CD4-positive, alpha-beta T cell treated with Interleukin-6 at 100 ng/mL for 8 hours (primary cell): Measurements from ENCODE around the gene C1orf74.
A peak's percentile ranks its signal among the peaks of the same experiment; 100 is the strongest.

Source experiments
- DNase-seq: peaks from one replicate; pipeline ENCODE4 v3.0.0-alpha.2; 2020; ENCODE audit warnings: mixed read lengths, low spot score

C1orf74 gene

DNA sequence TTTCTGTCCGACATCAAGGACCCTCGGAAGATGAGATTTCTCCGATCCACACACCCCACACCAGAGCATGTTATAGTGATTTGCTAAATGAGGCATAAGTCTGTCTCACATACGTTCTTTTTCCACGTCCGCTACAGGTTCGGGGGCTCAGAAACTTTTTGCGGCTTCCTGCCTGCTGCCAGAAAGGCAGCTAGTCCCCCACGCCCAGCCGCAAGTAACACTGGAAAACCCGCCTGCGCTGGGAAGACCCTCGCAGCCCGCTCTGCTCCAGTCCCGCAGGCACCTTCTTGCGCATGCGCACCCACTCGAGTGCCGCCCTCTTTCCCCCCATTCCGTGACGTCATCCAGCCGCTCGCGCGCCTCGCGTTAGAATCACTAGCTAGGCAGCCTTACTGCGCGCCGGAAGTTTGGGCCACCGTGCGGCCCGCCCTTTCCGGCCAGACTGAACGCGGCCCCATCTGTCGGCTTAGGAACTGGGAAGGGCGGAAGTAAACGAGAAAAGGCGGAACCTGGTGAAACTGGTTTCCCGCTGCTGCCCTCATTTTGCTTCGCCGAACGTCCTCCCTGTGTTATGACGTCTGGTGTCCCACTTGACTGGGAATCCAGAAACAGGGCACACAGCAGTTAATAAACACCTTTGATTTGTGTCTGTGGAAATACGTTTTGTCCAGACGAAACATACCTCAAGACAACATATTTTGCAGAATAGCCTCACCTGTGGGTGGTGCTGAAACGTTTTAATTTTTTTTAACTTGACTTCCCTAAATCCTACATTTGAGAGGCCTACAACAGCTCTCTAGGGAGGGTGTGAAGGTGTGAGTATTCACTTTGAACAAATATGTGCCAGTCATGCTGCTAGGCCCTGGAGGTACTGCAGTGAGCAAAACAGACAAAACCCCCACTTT lies at the start of gene C1orf74:
C1orf74 (minus strand) TSS at position 295 of the 905 bp plus-strand sequence. CDS start 925 bp downstream, outside the sequence.
- DNase-seq, result peak; percentile 98

DNA sequence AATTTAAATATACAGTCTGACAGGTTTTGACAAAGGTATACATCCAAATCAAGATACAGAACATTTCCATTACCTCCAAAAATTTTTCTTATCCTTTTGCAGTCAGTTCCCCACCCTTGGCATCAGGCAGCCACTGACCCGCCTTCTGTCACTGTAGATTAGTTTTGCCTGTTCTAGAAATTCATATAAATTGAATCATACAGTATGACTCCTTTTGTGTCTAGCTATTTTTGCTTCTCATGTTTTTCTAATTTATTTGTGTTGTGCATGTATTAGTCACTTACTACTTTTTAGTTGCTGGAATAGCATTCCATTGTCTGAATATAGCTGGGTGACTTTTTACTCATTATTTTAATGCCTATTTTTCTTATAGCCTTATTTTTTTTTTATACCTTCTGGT lies 47.3 kb upstream of the C1orf74 start:
- DNase-seq, result no peak

DNA sequence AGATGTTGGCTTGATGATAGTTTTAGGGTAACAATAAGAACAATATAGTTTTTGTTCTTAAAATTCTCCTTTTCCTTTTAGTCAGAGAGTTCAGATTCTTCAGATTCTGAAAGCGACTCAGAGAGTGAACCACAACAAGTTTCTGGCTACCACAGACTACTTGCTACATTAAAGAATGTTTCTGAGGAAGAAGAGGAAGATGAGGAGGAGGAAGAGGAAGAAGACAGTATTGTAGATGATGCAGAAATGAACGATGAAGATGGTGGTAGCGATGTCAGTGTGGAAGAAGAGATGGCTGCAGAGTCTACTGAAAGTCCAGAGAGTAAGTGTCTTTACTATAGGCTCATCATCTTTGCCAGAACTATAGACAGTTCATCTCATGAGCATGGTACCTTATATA lies 46.4 kb upstream of the C1orf74 start:
- DNase-seq, result no peak

DNA sequence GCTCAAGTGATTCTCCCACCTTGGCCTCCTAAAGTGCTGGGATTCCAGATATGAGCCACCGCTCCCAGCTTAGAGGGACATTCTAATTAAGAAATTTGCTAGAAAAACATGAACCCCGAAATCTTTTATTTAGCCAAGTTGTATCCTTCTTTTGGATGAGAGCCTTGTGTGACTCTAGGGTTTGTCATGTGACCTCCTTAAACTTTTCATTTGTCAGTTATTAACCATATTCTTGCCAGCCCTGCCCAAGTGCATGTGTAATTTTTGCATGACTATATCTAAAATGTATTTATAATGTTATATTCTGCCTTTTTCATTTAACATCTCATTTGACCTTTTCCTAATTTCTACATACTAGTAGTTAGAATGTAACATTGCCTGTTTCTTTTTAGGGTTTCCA lies 45.4 kb upstream of the C1orf74 start:
- DNase-seq, result no peak

DNA sequence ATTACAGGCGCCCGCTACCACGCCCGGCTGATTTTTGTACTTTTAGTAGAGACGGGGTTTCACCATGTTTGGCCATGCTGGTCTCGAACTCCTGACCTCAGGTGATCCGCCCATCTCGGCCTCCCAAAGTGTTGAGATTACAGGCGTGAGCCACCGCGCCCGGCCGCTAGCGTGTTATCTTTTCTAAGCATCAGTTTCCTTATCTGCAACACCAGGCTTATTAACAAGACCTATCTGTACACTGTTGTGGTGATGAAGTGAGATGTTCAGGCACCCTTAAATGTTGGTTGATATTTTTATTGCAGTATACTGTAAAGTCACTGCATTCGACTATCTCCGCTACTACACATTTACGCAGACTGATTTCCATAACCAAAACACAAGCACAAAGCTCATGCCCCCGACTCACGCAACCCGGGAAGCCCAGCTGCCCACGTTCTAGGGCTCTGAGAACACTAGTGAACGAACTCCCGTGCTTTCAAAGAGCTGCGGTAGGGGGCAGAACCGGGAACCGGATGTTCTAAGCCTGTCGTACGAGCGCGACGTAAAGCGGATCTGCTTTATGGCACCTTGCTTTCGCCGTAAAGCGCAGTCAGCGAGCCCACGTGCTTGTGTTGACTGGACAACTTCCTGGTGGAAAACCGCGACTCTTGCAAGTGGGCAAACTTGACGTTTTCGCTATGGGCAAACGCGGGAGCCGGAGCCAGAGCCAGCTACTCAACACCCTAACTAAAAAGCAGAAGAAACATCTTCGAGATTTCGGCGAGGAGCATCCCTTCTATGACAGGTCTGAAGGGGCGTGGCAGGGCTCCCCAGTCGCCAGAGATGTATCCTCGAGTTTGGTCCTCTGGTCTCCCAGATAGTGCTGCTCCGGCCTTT lies 43.3 kb upstream of the C1orf74 start, which contains the start of gene UTP25:
UTP25 (plus strand) TSS at position 589 of the 879 bp plus-strand sequence; CDS start at position 681, 92 bp downstream.
- peak; percentile 91 for DNase-seq

DNA sequence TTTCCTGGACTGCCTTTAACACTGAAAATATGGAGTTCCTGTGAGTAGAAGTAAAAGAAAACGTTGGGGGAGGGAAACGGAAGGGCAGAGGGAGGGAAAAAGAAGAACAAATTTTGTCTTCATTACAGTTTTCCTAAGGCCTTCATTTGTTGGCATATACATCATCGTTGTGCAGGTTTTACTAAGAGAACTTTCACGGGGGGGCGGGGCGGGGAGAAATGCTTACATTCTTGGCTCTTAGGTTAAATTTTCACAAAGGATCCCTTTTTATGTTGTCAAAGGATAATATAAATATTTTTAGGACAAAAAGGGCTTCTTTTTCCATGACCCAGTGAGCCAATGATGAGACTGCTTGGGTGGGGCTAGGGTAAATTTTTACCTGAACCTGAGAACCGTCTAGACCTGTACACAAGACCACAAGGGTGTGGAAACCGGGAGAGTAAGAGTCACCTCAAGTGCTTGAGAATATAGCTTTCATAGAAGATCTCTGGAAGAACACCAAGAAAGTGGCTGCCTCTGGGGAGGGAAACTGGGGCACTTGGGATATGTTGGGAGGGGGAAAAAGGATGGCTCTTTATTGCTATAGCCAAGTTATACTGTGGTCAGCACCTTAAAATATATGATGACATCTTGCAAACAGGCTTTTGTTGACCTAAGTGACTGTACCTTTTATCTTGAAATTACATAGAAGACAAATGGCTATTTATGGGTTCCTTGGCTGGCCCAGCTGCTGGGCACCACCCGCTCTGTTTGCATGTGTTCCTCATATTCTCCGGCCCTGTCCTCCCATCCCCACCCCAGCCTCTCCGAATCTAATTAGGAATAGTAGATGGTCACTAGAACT lies 41.5 kb upstream of the C1orf74 start:
- DNase-seq, result no peak

DNA sequence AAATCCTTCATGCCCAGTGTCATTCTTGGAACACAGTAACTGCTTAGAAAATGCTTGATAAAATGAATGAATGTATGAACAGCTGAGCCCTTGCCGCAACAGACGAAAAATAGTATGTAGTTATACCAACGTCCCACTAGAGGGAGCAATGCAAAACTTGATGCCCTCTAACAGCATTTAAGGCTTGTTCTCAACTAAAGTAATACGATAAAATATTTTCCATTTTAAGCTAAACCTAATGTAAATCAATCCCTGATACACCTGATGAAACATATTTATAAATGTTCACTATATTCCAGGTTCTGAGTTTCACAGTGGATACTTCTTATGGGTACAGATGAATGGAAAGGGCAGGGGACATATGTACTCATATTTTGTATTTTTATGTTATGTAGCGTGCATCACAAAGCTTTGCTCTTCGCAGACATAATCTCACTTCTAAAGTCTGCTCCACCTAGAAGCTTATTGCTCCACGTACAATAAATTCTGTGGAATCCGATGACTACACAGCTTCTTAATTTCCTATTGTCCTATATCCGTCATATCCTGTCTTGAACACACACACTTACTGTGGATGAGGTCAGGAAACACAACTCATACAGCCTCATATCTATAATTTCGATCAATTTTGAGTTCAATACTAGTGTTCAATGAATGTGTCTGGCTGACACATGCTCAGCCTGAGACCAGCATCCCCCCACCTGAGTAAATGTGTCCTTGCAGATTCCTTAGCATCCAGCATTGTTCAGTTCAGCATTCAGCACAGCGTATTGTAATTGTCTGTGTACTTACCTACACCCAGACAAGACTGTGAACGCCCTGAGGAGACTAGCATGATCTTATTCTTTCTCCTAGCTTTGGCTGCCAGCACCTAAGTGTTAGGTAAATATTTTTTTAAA lies 39.0 kb upstream of the C1orf74 start:
- peak; percentile 51 for DNase-seq

DNA sequence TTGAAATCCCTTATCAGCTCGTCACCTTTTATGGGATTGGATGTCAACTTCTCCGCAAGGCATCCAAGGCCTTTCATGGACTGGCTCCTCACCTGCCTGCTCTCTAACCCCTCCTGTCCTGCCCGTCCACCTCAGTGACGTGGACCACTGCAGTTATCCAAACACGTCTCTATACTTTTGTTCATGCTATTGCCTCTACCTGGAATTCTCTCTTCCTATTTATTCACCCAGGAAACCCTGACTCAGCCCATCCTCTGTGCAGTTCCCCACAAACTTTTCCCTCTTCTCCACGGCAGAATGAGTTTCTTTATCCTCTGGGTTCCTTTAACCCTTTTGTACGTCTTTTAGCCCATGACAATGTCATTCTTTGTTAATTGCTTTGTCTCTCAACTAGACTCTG lies 38.3 kb upstream of the C1orf74 start:
- DNase-seq, result no peak

DNA sequence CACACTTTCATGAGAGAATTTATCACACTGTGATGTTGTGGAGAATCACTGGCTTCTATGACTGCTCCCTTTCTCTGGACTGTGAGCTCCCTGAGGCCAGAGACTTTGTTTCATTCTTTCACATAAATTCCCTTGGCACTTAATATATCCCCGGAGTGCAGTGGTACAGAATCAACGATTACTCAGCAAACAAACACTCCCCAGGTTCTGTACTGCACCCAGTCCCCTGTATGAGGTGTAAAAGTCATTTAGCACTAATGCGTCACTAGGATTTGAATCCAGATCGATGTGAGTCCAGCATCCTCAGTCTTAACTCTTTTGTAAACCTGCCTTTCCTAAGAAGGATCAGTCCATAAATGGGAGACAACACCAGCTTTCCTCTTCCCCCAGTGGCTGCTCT lies 36.6 kb upstream of the C1orf74 start:
- DNase-seq, result no peak

DNA sequence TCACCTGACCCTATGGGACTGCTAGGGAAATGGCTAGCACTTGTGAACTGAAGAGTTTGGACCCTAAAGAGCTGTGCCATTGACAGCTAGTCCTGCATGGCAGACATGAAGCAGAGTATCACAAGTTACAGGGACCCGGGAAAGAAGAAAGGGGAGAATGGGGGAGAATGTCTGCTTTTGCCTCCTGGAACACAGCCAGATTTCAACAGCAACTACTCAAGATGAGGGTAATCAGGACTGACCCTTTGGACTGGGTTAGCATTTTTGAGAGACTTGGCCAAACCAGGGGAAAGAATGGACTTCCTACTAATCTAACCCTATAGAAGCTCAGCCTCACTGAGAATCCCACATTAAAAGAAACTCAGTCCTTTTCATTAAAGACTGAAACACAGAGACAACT lies 34.7 kb upstream of the C1orf74 start:
- DNase-seq, result no peak

DNA sequence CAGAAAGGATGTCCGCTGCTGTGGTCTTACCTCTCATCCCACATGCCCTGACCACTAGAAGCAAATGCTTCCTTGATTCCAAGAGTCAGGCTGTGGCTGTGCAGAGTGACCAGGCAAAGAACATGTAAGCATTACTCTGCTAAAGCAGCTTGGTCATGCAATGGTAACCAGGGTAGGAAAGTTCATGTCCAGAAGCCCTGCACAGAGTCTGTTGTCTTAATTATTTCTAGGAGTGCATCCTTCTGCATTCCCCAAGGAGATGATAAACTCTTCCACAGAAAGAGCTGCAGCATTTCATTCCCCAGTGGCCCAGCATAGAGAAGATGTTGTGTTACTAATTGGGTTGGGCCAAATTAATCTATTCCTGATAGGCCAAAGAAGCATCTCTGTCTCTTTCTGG lies 33.3 kb upstream of the C1orf74 start:
- no peak for DNase-seq

DNA sequence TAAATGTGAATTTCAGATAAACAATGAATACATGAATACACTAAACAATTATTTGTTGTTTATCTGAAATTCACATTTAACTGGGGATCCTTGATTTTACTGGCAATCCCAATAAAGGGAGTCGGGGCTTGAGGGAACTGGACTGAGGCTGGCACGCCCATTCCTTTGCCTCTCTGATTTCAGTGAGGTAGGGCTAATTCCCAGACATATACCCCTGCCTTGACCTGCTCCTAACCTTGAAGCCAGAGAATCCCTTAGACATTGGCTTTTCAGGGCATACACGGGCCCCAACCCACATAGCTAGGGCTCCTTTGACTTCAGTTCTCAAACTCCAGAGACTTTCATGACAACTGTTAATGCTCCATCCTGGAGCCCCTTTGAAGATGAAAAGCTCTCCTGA lies 32.6 kb upstream of the C1orf74 start:
- DNase-seq, result no peak

DNA sequence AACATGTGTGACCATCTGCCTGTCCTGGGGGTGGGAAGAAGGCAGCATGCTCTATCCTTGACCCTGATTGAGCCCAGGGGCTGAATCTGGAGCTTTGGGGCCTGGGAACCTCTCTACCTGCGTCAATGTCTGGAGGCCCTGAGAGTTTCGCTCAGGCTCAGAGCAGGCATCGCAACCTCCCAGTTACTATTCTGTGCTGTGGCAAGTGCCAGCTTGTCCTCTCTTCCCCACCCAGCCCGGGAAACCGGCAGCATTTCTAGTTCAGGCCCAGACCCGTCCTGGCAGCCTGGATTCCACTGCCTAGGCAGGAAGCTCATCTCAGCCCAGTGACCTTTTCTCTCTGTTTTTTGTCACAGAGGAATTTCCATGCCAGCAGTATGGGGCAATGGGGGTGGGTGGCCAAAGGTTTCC lies 31.6 kb upstream of the C1orf74 start:
- no peak for DNase-seq

DNA sequence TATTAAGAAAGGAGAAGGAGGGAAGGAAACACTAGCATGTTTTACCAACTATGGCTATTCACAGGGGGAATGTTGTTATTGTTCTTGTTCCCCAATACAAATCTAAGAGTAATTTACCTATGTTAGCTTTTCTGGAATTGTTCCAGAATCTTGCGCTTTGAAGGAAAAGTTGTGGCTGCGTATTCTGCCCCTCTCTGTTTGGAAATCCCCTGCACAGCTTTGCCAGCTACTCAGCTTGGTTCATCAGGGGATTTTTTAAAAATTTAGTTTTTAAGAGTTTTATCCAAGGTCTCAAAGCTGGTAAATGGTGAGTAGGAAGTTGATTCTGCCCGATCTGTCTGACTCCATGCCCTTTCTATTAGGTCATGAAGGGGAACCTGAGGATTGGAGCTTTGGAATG lies 31.1 kb upstream of the C1orf74 start:
- DNase-seq, result no peak

DNA sequence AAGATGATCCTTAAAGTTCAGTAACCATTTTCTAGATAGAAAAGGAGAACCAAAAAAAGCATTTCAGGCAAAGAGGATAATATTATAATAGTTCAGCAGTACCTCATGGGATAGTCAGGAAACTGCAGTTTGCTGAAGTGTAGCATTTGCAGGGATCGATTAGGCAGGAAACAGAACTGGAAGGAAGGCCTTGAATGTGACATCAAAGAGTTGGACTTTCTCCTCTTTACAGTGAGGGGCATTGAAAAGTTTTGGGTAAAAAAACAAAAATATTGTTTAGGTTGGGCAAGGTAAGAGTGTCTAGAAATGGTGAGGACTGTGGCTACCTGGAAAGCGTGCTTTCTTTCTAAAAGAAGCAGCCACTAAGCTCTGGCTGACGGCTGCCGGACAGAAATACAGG lies 29.5 kb upstream of the C1orf74 start:
- DNase-seq, result no peak

DNA sequence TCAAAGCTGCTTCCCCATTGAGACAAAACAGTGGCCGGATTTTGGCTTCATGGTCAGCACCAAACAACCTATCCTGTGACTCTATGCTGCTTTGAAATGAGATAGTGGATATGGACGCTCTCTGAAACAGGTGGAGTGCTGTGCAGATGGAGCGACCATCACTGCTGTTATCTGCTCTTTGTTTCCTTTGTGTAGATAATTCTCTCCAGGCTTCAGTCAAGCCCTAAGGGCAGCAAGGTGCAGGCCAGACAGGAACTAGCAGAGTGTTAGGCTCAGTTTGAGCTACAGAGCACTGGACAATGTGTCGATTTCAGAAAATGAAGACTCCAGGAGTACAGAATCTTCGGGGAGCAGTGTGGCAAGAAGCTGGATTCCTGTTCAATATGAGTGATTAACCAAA lies 26.4 kb upstream of the C1orf74 start:
- DNase-seq, result no peak

DNA sequence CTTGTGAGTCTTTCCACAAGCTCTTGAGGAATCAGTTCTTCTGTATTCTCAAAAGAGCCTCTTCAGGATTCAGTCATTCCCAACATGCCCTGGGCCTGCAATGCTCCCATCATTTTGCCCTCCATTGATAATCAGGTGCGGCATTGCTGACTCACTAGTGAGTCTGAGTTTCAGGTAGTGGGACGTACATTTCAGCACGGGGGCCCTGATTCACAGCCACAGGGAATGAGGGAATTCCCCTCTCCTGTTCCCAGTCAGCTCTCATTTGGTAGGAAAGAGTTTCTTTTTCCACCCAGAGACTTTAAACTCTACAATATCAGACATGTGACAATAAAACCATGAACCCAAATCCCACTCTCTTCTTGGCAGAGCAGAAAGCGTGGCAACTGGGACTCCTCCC lies 25.3 kb upstream of the C1orf74 start:
- no peak for DNase-seq

DNA sequence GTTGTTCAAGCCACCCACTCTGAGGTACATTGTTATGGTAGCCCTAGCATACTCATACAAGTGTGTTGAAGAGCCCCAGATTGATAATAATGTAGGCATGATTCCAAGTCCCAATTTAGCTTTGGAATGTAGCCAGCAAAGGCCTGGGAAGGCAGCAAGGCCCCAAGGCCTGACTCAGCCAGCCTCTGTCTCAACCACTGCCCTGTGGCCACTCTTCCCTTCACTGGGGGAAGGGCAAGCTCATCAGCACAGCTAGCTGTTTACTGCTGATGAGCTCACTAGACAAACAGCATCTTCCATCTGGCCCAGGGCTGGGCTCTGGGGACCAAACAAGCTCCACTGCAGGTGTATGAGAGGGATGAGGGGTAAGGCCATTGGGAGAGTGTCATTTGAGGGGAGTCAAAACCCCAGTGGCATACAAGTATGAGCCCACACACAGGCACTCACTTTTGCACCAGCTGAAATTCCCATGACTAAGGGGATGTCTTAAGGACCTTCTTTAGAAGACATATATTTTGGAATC lies 23.8 kb upstream of the C1orf74 start:
- no peak for DNase-seq

DNA sequence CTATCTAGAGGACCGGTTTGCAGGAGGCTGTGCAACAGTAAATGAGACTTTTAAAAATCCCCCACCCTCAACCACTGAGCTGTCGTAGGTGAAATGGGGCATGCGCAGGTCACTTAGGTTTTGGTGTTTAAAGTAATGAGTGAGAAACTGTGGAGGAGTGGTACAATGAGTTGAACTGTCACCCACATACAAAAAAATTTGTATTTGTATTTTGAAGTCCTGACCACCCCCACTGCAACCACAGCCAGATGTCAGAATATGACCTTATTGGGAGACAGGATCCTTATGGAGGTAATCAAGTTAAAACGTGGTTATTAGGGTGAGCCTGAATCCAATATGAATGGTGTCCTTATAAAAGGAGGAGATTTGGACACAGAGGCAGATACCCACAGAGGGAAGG lies 23.1 kb upstream of the C1orf74 start:
- no peak for DNase-seq

DNA sequence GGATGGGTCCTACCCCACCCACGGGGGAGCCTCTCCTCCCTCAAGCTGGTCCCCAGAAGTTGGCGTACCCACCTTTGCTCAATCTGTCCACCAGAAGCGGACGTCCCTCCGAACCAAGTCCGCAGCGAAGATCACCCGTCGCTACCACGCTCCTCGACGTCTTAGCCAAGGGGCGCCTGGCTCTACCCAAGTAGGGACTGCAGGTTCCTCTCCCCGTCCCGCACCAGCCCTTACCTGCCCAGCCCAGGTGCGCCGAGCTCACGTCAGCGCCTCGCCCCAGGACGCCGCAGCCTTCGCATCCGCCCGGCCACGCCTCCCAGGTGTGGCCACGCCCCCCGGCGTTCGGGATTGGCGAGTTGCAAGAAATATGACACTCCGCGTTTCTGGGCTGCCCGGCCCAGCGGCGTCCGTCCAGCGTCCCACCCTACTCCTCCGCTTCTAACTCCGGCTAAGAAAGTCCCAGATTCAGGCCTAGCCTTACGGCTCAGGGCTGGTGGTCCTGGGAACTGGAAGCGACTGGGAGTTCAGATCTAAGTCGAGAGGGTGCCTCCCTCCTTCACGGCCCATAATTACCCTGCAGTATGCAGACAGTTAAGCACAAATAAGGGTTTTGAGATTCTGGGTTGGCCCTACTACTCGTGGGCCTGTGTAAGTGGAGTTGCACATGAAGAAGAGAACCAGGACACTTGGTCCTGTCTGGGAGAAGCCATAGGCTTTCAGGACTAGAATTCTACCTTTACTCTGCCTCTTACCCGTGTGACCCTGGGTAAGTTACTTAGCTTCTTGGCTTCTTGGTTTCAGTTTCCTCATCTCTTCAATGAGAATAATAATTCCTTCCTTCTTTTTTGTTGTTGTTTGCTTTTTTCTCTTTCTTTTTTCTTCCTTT lies 21.8 kb upstream of the C1orf74 start, which contains the start of gene IRF6:
IRF6 (minus strand) TSS at position 268 of the 886 bp plus-strand sequence. CDS start 4,729 bp downstream, outside the sequence.
- peak; percentile 46 for DNase-seq
